Measurements from ENCODE around the gene ACTL6B. TPM values are rescaled to one million over a fixed set of nuclear protein-coding genes. Genes with fewer than 3 reads are reported as not detected.

ACTL6B gene
- total and polyA plus RNA-seq, 2 of the 8 experiments (the other 6 are each of a cell fraction or from before 2014, with no cell fraction given) = 2.1 to 4.5 TPM

- FAIRE-seq (no peak), DNase-seq (ENCODE audit: low read depth in 1 of 2, low spot score in 2 of 2) (no peak)
- H3K36me3 ChIP-seq (ENCODE audit: control insufficient read depth in 2 of 4, insufficient read depth in 4 of 4, low read length in 3 of 4) = no peaks in the 10 kb centered on the region
- POLR2A ChIA-PET (ENCODE audit: partially characterized antibody) = interaction anchor here (1.1 to 2.2 kb wide), 4 partner anchors 8 to 19 kb away, joined by 4 to 9 read pairs (median 6); partner anchors contain the start of genes MOSPD3 and PCOLCE
- no peak overlapping the region for H3K4me3 ChIP-seq (ENCODE audit: extremely low read depth in 1 of 4, insufficient read depth in 2 of 4, low read depth in 3 of 4, low read length in 4 of 4)
- H3K4me1 ChIP-seq (replicated peaks in 1 of 4; ENCODE audit: control insufficient read depth in 3 of 4, insufficient read depth in 4 of 4, low read length in 3 of 4) = no peaks in the 10 kb centered on the region
- H3K9me3 ChIP-seq (ENCODE audit: insufficient read depth in 2 of 2, low read depth in 1 of 2, low read length in 1 of 2) = no peaks in the 10 kb centered on the region
- H3K4ac ChIP-seq (replicated peaks; ENCODE audit: insufficient read length, low read depth, low read length) = no peak overlapping the region
- H3K23ac ChIP-seq (ENCODE audit: insufficient read length) = no peak overlapping the region
- H4K20me1 ChIP-seq (replicated peaks in 1 of 2; ENCODE audit: control insufficient read depth in 1 of 2, insufficient read depth in 2 of 2, low read length in 2 of 2) = no peaks in the 10 kb centered on the region
- H3K9ac ChIP-seq (replicated peaks in 1 of 4; ENCODE audit: extremely low read depth in 1 of 4, low read depth in 3 of 4, low read length in 3 of 4) = no peak overlapping the region
- no peak overlapping the region for H4K5ac ChIP-seq (ENCODE audit: insufficient read length, low read depth, low read length)
- CTCF ChIA-PET (ENCODE audit: partially characterized antibody) = interaction anchor here (1.1 to 3.3 kb wide), 5 partner anchors 8 to 71 kb away, joined by 3 to 20 read pairs (median 6); partner anchors contain the start of genes FBXO24 and MOSPD3
- no peak overlapping the region for H3K4me2 ChIP-seq (ENCODE audit: insufficient read depth in 1 of 2, low read depth in 2 of 2, low read length in 2 of 2)
- H4K91ac ChIP-seq (replicated peaks; ENCODE audit: insufficient read length, low read length) = no peak overlapping the region
- no peak overlapping the region for H2BK5ac ChIP-seq (ENCODE audit: low read depth, low read length)
- H2BK120ac ChIP-seq (replicated peaks; ENCODE audit: low read depth, low read length) = no peak overlapping the region
- H2BK20ac ChIP-seq (ENCODE audit: low read length) = no peak overlapping the region
- H2AFZ ChIP-seq (ENCODE audit: low read length) = no peak overlapping the region
- no peak overlapping the region; the same call in 1 of the 2 replicates for H4K8ac ChIP-seq (ENCODE audit: extremely low read depth, insufficient read depth, low read length)
- no peak overlapping the region for H3K18ac ChIP-seq (ENCODE audit: extremely low read depth, low read length)
- peaks cover 0 to 2% (median 1%) of the 10 kb centered on the region in 4 experiments; a peak in 3 of 7 replicates for H3K27me3 ChIP-seq (replicated peaks in 1 of 4; ENCODE audit: control insufficient read depth in 3 of 4, extremely low read depth in 1 of 4, insufficient read depth in 3 of 4, low read length in 3 of 4)
- H3K79me1 ChIP-seq (ENCODE audit: low read depth, low read length) = no peaks in the 10 kb centered on the region
- no peak overlapping the region for H3K14ac ChIP-seq (ENCODE audit: insufficient read length)
- H3K27ac ChIP-seq (ENCODE audit: low read depth, low read length) = no peak overlapping the region
- H3K79me2 ChIP-seq (ENCODE audit: control insufficient read depth in 1 of 2, insufficient read depth in 2 of 2, low read length in 2 of 2) = no peaks in the 10 kb centered on the region
- no peak overlapping the region for H3K56ac ChIP-seq (replicated peaks; ENCODE audit: insufficient read length, low read depth, low read length)
- H2AK5ac ChIP-seq (ENCODE audit: low read depth, low read length) = no peak overlapping the region
- H2BK12ac ChIP-seq (ENCODE audit: low read depth, low read length) = no peak overlapping the region
- 94% methylated on average over 23 of the region's 23 CpGs; no CpG with 5 or more reads in 1 of the 2 experiments for WGBS, 2 experiments (ENCODE audit: extremely low coverage in 1 of 2, insufficient coverage in 1 of 2, insufficient read length in 1 of 2, insufficient replicate concordance in 2 of 2, low coverage in 1 of 2, low lambda C conversion rate in 2 of 2, missing lambda C conversion rate in 1 of 2)
- no peak overlapping the region for H2BK15ac ChIP-seq (ENCODE audit: low read length)
- H3K23me2 ChIP-seq (ENCODE audit: low read depth, low read length) = no peaks in the 10 kb centered on the region
- TF ChIP-seq SAP30 (IDR thresholded peaks at IDR 0.05; ENCODE audit: insufficient read depth, insufficient replicate concordance, low read length) = no peak
- TF ChIP-seq GTF2F1 (IDR thresholded peaks at IDR 0.05; ENCODE audit: borderline replicate concordance, low read depth, low read length) = no peak
- TF ChIP-seq RNF2 (IDR thresholded peaks at IDR 0.05; ENCODE audit: borderline replicate concordance, low read depth, low read length, missing control alignments, poor library complexity, severe bottlenecking) = no peak
- no peak for TF ChIP-seq CREB1 (IDR thresholded peaks at IDR 0.05)
- TF ChIP-seq BACH1 (IDR thresholded peaks at IDR 0.05; ENCODE audit: low read length) = no peak
- no peak for TF ChIP-seq EGR1 (IDR thresholded peaks at IDR 0.05; ENCODE audit: borderline replicate concordance, low read depth, low read length)
- no peak for TF ChIP-seq SRF (IDR thresholded peaks at IDR 0.05; ENCODE audit: low read depth, low read length)
- no peak for TF ChIP-seq EP300 (IDR thresholded peaks at IDR 0.05; ENCODE audit: borderline replicate concordance in 1 of 2, low read depth in 2 of 2, low read length in 2 of 2)
- no peak for TF ChIP-seq ZNF274 (IDR thresholded peaks at IDR 0.05; ENCODE audit: borderline replicate concordance, extremely low read depth, low read length)
- no peak for TF ChIP-seq NANOG (IDR thresholded peaks at IDR 0.05; ENCODE audit: insufficient read depth, low read depth, low read length, poor library complexity, severe bottlenecking)
- TF ChIP-seq, protein P1, sequence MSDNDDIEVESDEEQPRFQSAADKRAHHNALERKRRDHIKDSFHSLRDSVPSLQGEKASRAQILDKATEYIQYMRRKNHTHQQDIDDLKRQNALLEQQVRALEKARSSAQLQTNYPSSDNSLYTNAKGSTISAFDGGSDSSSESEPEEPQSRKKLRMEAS (IDR thresholded peaks at IDR 0.05) = no peak
- no peak for TF ChIP-seq TEAD4 (IDR thresholded peaks at IDR 0.05; ENCODE audit: low read depth, low read length)
- no peak for TF ChIP-seq ATF3 (IDR thresholded peaks at IDR 0.05; ENCODE audit: insufficient read depth, low read depth, low read length)
Measured at GRCh38 chr7:100620804-100621203, 35.4 kb downstream of the ACTL6B start.

All from H1 (cell line).